IPS DF 6.9 (cell line): ENCODE results near the gene OR5B2.

Experiments used
- DNase-seq: peaks from one replicate; pipeline ENCODE4 v3.0.0-alpha.2; 2013; ENCODE audit warnings: low read depth, low spot score
- H3K27ac ChIP-seq: one replicate; pipeline ENCODE4 v1.5.1; 2013; ENCODE audit warnings: low read length, control low read depth
- H3K27me3 ChIP-seq: 2 replicates; pipeline ENCODE4 v1.6.1; 2013; ENCODE audit warnings: mild to moderate bottlenecking, low read length; ENCODE audit not compliant: control insufficient read depth, insufficient read depth
- H3K36me3 ChIP-seq: 2 replicates; pipeline ENCODE4 v1.6.1; 2013; ENCODE audit warnings: low read length; ENCODE audit not compliant: control insufficient read depth, insufficient read depth
- H3K4me1 ChIP-seq: 2 replicates; pipeline ENCODE4 v1.6.1; 2013; ENCODE audit warnings: low read length; ENCODE audit not compliant: control insufficient read depth, insufficient read depth
- H3K4me3 ChIP-seq: 2 replicates; pipeline ENCODE4 v1.5.1; 2013; ENCODE audit warnings: mild to moderate bottlenecking, low read length
- H3K9me3 ChIP-seq: 2 replicates; pipeline ENCODE4 v1.6.1; 2013; ENCODE audit warnings: low read length, inconsistent platforms; ENCODE audit not compliant: control insufficient read depth, insufficient read depth
- WGBS: extraction: QIAGEN DNeasy Blood & Tissue Kit; methylation state at CpG from one replicate; pipeline ENCODE4 v1.1.7; 2013; ENCODE audit warnings: mixed read lengths, missing lambda C conversion rate; ENCODE audit not compliant: insufficient read length, insufficient coverage; 5-methylcytosine and 5-hydroxymethylcytosine counted together

OR5B2 gene

GRCh38 chr11:58428021-58428420, at the start of gene OR5B2:
TSS of gene OR5B2 (minus strand) at chr11:58428121. CDS start at chr11:58423261, 4,860 bp downstream.
- Histone ChIP-seq H3K36me3 (no peaks in the 10 kb centered on the region), H3K27me3 (no peaks in the 10 kb centered on the region), H3K27ac (no peak within 1 kb of the TSS), H3K4me3 (no peak within 1 kb of the TSS), H3K9me3 (no peaks in the 10 kb centered on the region), H3K4me1 (no peaks in the 10 kb centered on the region)
- no peak for DNase-seq
- no CpG with 5 or more reads among the region's 3 CpGs for WGBS

- Histone ChIP-seq H3K4me3 (no peak overlapping the region), H3K4me1 (no peaks in the 10 kb centered on the region), H3K9me3 (no peaks in the 10 kb centered on the region), H3K27ac (no peak overlapping the region), H3K36me3 (no peaks in the 10 kb centered on the region), H3K27me3 (no peaks in the 10 kb centered on the region)
- DNase-seq = no peak
Observed at GRCh38 chr11:58471892-58472291, 44.0 kb upstream of the OR5B2 start.

- Histone ChIP-seq H3K4me3 (no peak overlapping the region), H3K27me3 (no peaks in the 10 kb centered on the region), H3K4me1 (no peaks in the 10 kb centered on the region), H3K36me3 (no peaks in the 10 kb centered on the region), H3K27ac (no peak overlapping the region), H3K9me3 (no peaks in the 10 kb centered on the region)
- WGBS = no CpG with 5 or more reads among the region's 1 CpG
- DNase-seq = no peak
Observed at GRCh38 chr11:58466293-58466692, 38.4 kb upstream of the OR5B2 start.

- no peak overlapping the region for H3K4me3 ChIP-seq
- H3K4me1 ChIP-seq = no peaks in the 10 kb centered on the region
- no peaks in the 10 kb centered on the region for H3K9me3 ChIP-seq
- WGBS = no CpG with 5 or more reads among the region's 3 CpGs
- no peak overlapping the region for H3K27ac ChIP-seq
- no peaks in the 10 kb centered on the region for H3K27me3 ChIP-seq
- no peak for DNase-seq
- H3K36me3 ChIP-seq = no peaks in the 10 kb centered on the region
Observed at GRCh38 chr11:58465690-58466089, 37.8 kb upstream of the OR5B2 start.

DNA sequence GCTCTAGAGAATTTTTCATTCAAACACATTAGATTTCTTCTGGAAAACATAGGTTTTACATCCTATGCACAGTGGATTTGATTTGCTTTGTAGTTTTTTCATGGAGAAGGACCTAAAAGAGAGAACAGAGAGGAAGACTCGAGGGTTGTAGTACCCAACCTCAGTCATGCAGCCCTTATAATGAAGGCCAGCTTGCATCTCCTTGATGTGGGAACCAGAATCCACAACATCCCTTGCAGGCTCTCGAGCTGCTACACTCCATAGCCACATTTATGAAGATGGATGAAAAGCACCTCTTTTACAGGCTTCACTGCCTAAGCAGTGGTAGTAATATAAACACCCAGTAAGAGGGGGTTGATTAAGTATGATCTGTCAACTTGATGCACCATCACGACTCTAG, 23.7 kb upstream of the OR5B2 start:
- Histone ChIP-seq H3K27me3 (no peaks in the 10 kb centered on the region), H3K9me3 (no peaks in the 10 kb centered on the region), H3K4me3 (no peak overlapping the region), H3K36me3 (no peaks in the 10 kb centered on the region), H3K4me1 (no peaks in the 10 kb centered on the region), H3K27ac (no peak overlapping the region)
- no CpG with 5 or more reads among the region's 3 CpGs for WGBS
- no peak for DNase-seq

DNA sequence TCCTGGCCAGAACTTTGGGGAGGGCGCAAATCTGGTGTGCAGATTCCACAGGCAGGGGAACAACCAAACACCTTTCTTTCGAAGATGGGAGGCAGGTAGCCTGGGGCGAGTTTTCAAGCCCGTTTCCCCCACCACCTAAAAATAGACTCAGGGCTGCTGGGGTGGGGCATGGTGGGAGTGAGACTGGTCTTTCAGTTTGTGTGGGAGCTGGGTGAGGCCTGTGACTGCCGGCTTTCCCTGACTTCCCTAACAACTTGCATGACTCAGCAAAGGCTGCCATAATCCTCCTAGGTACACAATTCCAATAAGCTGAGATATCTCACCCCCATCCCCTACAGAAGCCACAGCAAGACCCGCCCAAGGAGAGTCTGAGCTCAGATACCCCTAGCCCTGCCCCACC, 18.4 kb upstream of the OR5B2 start:
- Histone ChIP-seq H3K36me3 (no peaks in the 10 kb centered on the region), H3K4me3 (no peak overlapping the region), H3K27me3 (no peaks in the 10 kb centered on the region), H3K27ac (no peak overlapping the region), H3K4me1 (no peaks in the 10 kb centered on the region), H3K9me3 (no peaks in the 10 kb centered on the region)
- no peak for DNase-seq
- no CpG with 5 or more reads among the region's 6 CpGs for WGBS

DNA sequence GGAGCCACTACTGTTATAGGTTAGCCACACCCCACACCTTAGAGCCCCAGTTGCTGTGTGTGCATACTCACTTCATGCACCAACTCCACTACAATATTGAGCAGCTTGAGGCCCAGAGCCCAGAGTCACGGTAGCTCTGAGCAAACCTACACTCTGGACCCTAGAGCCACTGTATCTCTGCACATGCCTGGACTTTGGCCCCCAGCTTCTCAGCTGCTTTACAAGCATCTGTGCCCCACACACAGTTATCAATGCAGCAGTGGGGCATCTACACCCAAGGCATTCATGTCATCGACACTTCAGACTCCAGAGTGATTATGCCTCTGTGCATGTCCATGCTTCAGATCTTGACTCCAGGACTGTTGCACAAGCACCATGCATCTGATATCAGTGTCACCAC, 16.4 kb upstream of the OR5B2 start:
- Histone ChIP-seq H3K9me3 (no peaks in the 10 kb centered on the region), H3K4me1 (no peaks in the 10 kb centered on the region), H3K4me3 (no peak overlapping the region), H3K36me3 (no peaks in the 10 kb centered on the region), H3K27ac (no peak overlapping the region), H3K27me3 (no peaks in the 10 kb centered on the region)
- DNase-seq = no peak
- WGBS = no CpG with 5 or more reads among the region's 2 CpGs

GRCh38 chr11:58442136-58442535, 14.2 kb upstream of the OR5B2 start, which contains the start of gene OR5B12:
TSS of gene OR5B12 (minus strand) at chr11:58442236. CDS start at chr11:58440151, 2,085 bp downstream.
- H3K9me3 ChIP-seq = no peaks in the 10 kb centered on the region
- no peaks in the 10 kb centered on the region for H3K36me3 ChIP-seq
- no peaks in the 10 kb centered on the region for H3K4me1 ChIP-seq
- no peak for DNase-seq
- no CpG with 5 or more reads among the region's 1 CpG for WGBS
- no peak within 1 kb of the TSS for H3K4me3 ChIP-seq
- H3K27ac ChIP-seq = no peak within 1 kb of the TSS
- no peaks in the 10 kb centered on the region for H3K27me3 ChIP-seq

GRCh38 chr11:58438486-58438885, 10.6 kb upstream of the OR5B2 start:
- H3K4me1 ChIP-seq = no peaks in the 10 kb centered on the region
- H3K36me3 ChIP-seq = no peaks in the 10 kb centered on the region
- no peak for DNase-seq
- no peak overlapping the region for H3K4me3 ChIP-seq
- no peak overlapping the region for H3K27ac ChIP-seq
- no peaks in the 10 kb centered on the region for H3K9me3 ChIP-seq
- H3K27me3 ChIP-seq = no peaks in the 10 kb centered on the region
- no CpG with 5 or more reads among the region's 4 CpGs for WGBS

DNA sequence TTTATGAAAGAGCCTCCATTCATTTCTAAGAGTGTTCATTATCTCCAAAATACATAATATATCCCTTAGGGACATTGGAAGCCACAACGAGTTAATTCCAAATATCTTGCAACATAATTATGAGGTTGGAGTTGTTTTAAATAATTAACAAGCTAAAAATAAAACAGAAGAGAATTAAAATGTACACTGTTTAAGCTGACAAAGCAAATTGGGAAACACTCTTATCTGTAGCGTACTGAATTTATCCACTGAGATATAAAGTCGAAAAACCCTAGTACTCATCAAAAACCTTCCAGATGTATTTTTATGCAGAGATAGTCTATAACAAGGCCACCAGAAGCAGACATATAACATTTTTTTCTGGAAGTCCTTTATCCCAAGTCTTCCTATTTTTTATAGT, 6.3 kb upstream of the OR5B2 start:
- no peak for DNase-seq
- Histone ChIP-seq H3K4me3 (no peak overlapping the region), H3K27ac (no peak overlapping the region), H3K4me1 (no peaks in the 10 kb centered on the region), H3K36me3 (no peaks in the 10 kb centered on the region), H3K27me3 (no peaks in the 10 kb centered on the region), H3K9me3 (no peaks in the 10 kb centered on the region)
- no CpG with 5 or more reads among the region's 3 CpGs for WGBS

GRCh38 chr11:58433638-58434203, 5.8 kb upstream of the OR5B2 start:
- Histone ChIP-seq H3K4me3 (no peak overlapping the region), H3K27ac (no peak overlapping the region), H3K4me1 (no peaks in the 10 kb centered on the region), H3K9me3 (no peaks in the 10 kb centered on the region), H3K27me3 (no peaks in the 10 kb centered on the region), H3K36me3 (no peaks in the 10 kb centered on the region)
- WGBS = no CpG with 5 or more reads among the region's 3 CpGs
- no peak for DNase-seq
